ENCODE data around the gene SH2D4B.

Gene SH2D4B

DNA sequence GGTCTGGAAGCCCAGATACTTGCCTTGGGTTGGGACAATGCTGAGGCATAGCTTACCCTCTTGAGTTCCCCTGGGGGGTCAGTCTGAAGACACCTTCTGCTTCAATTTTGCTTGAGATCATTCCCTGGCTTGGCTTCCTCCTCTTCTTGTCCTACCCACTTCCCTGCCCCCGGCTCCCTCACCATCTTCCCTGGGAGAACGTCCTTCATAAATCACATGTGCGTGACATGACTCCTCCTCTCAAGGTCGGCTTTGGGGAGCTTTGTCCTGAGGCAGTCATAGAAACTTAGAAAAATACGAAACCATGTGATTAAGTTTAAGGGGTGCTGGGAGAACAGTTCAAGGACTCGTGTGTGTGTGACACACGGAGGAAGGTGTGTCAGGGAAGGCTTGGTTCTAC is 122.6 kb downstream of the SH2D4B start:
- DNase-seq (ENCODE audit: low read depth) = no peak
- TF ChIP-seq, protein P1, sequence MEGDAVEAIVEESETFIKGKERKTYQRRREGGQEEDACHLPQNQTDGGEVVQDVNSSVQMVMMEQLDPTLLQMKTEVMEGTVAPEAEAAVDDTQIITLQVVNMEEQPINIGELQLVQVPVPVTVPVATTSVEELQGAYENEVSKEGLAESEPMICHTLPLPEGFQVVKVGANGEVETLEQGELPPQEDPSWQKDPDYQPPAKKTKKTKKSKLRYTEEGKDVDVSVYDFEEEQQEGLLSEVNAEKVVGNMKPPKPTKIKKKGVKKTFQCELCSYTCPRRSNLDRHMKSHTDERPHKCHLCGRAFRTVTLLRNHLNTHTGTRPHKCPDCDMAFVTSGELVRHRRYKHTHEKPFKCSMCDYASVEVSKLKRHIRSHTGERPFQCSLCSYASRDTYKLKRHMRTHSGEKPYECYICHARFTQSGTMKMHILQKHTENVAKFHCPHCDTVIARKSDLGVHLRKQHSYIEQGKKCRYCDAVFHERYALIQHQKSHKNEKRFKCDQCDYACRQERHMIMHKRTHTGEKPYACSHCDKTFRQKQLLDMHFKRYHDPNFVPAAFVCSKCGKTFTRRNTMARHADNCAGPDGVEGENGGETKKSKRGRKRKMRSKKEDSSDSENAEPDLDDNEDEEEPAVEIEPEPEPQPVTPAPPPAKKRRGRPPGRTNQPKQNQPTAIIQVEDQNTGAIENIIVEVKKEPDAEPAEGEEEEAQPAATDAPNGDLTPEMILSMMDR (conservative IDR thresholded peaks at IDR 0.05; ENCODE audit: low read length) = no peak
- H3K4me3 ChIP-seq (ENCODE audit: low read length) = no peak overlapping the region

DNA sequence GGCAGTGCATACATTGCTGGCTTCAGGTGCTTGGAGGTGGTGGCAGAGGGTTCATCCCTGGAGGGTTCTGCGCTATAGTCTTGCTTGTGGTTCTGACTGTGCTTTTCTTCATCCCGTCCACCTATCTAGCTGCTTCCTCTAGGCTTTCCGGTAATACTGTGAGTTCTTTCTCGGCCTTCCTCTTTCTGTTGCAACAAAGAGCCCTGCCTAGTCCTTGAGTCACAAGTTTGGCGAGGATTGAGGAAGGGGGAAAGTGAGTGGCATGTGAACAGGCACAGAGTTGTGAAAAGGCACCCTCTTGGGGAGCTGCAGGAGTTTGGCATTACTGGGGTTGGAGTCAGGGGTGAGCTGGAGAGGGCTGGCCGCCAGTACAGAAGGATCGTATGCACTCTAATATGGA is 123.0 kb downstream of the SH2D4B start:
- TF ChIP-seq, protein P1 (conservative IDR thresholded peaks at IDR 0.05; ENCODE audit: low read length) = no peak
- DNase-seq (ENCODE audit: low read depth) = no peak

DNA sequence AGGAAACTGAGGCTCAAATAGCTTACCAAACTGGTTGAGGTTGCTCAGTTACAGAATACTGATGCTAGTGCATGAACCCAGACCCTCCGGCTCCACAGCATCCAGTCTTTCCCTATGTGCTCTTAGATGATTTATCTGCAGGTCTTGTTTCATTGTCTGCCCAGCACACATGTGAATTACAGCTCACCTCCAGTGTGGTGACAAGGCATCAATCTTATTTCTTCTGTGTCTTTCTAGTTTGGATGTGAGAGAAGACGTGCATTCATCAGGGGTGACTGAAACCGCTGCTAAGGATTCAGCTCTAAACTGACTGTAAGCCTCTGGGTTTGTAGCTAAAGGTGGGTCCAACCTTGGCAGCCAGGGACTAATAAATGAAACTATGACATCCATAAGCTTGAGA is 123.8 kb downstream of the SH2D4B start:
- TF ChIP-seq, protein P1 (conservative IDR thresholded peaks at IDR 0.05; ENCODE audit: low read length) = no peak
- H3K4me3 ChIP-seq (ENCODE audit: low read length) = no peak overlapping the region
- DNase-seq (ENCODE audit: low read depth) = no peak

More for the DNA sequence above, 123.0 kb downstream of the SH2D4B start:
- no peak overlapping the region for H3K4me3 ChIP-seq (ENCODE audit: low read length)

DNA sequence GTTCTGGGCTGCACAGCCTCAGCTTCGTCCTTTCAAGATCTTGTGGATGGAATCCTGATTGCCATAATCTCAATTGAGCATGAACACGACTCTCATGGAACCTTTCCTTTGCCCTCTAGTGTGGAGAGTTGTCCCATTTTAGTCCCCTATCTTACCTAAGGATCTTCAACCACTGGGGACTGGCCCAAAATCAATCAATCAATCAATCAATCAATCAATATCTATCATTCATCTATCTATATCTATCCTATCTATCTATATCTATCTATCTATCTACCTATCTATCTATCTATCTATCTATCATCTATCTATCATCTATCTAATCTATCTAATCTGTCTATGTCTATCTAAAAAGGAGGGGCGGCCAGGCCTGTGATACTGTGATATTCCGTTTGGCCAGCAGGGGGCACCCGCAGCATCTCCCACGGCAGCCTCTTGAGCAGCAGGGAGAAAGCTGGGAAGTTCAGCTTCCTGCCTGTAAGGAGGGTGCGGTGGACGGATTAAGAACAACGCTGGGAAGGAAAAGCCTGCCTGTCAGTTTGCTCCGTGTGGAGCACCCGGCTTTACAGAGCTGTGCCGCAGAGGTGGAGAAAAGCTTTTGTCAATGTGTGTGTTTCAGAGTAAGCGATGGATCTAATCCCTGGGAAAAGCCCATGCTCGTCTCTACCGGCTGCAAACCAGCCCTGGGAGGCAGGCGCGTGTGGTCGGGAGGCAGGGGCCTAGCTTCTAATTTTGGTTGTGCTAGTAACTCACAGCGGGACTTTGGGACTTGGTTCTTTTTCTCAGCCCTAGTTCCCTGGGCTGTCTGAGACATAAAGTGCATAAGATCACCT is 124.9 kb downstream of the SH2D4B start:
- peak; percentile 82 for DNase-seq (ENCODE audit: low read depth)
- peak overlapping the region; percentile 46 for H3K4me3 ChIP-seq (ENCODE audit: low read length)
- TF ChIP-seq, protein P1 (conservative IDR thresholded peaks at IDR 0.05; ENCODE audit: low read length) = peak; percentile 82

DNA sequence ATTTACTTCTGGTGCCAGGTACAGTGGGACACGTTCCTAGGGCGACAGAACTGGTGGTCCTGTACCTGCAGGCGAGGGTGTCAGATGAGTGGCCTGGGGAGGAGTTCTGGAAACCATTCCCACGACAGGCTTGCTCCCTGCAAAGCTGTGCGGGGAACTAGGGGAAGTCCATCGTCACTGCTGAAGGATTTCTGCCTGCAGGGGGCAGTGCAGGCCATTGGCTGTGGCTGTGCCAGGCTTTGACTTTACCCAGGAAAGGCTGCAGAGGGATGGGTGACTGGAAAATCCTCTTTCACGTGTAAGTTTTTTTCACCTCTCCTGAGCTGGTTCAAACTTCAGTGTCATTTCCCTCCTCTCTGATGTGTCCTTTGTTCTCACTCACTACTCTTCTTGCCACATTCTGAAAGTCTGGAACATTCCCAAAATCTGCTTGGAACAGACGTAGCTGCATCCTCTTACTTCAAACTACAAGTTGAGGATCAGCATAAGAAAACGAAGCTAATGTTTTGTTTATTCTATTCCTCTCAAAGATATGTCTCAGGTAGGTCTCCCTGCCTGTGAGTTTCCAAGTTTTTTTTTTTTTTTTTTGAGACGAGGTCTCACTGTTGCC is 126.5 kb downstream of the SH2D4B start:
- peak; percentile 48 for DNase-seq (ENCODE audit: low read depth)
- no peak overlapping the region for H3K4me3 ChIP-seq (ENCODE audit: low read length)
- TF ChIP-seq, protein P1 (conservative IDR thresholded peaks at IDR 0.05; ENCODE audit: low read length) = peak; percentile 82

DNA sequence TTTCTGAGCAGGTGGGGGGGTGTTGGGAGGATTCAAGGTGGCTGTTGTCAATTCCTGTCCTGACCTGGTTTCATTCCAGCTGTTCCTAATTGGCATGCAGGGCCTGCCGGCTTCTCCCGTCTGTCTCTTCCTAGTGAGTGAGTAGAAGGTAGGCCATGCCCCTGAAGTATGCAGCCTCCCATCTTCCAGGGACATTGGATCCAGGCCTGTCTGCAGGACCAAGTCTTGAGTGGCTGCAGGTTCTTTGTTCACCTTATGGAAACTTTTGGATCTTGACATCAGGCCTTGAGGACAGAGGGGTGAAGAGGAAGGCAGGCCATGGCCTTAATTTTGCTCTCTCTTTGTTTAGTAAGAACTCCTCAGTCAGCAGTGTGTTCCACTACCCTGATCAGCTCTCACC is 131.8 kb downstream of the SH2D4B start:
- TF ChIP-seq, protein P1 (conservative IDR thresholded peaks at IDR 0.05; ENCODE audit: low read length) = no peak
- no peak overlapping the region for H3K4me3 ChIP-seq (ENCODE audit: low read length)
- no peak for DNase-seq (ENCODE audit: low read depth)

DNA sequence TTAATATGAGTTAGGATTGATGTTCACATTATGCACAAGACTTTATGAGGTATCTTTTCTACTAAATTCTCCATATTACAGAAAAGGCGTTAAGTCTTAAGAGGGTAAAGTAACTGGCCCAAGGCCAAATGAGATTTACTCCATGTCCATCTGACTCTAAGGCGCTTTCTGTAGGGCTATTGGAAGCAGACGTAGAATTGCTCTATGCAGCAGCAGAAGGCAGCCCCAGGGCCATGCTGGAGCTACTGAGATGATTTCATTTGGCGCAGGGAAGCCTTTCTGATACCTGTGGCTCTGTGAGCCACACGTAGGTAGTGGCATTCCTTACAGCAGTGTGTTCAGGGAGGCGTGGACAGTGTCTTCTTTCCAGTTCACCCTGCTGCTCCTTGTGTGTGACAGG is 133.1 kb downstream of the SH2D4B start:
- H3K4me3 ChIP-seq (ENCODE audit: low read length) = no peak overlapping the region
- no peak for DNase-seq (ENCODE audit: low read depth)

More for the DNA sequence above, 133.1 kb downstream of the SH2D4B start:
- TF ChIP-seq, protein P1 (conservative IDR thresholded peaks at IDR 0.05; ENCODE audit: low read length) = no peak

Measured in AG10803 (cell line).